IPS DF 6.9 (cell line): ENCODE measurements around the gene CEND1.

ENCODE experiments used
- DNase-seq: peaks from one replicate; pipeline ENCODE4 v3.0.0-alpha.2; 2013; ENCODE audit warnings: low read depth, low spot score
- H3K27ac ChIP-seq: one replicate; pipeline ENCODE4 v1.5.1; 2013; ENCODE audit warnings: low read length, control low read depth
- H3K27me3 ChIP-seq: 2 replicates; pipeline ENCODE4 v1.6.1; 2013; ENCODE audit warnings: mild to moderate bottlenecking, low read length; ENCODE audit not compliant: control insufficient read depth, insufficient read depth
- H3K36me3 ChIP-seq: 2 replicates; pipeline ENCODE4 v1.6.1; 2013; ENCODE audit warnings: low read length; ENCODE audit not compliant: control insufficient read depth, insufficient read depth
- H3K4me1 ChIP-seq: 2 replicates; pipeline ENCODE4 v1.6.1; 2013; ENCODE audit warnings: low read length; ENCODE audit not compliant: control insufficient read depth, insufficient read depth
- H3K4me3 ChIP-seq: 2 replicates; pipeline ENCODE4 v1.5.1; 2013; ENCODE audit warnings: mild to moderate bottlenecking, low read length
- H3K9me3 ChIP-seq: 2 replicates; pipeline ENCODE4 v1.6.1; 2013; ENCODE audit warnings: low read length, inconsistent platforms; ENCODE audit not compliant: control insufficient read depth, insufficient read depth
- WGBS: extraction: QIAGEN DNeasy Blood & Tissue Kit; methylation state at CpG from one replicate; pipeline ENCODE4 v1.1.7; 2013; ENCODE audit warnings: mixed read lengths, missing lambda C conversion rate; ENCODE audit not compliant: insufficient read length, insufficient coverage; 5-methylcytosine and 5-hydroxymethylcytosine counted together

CEND1 gene

DNA sequence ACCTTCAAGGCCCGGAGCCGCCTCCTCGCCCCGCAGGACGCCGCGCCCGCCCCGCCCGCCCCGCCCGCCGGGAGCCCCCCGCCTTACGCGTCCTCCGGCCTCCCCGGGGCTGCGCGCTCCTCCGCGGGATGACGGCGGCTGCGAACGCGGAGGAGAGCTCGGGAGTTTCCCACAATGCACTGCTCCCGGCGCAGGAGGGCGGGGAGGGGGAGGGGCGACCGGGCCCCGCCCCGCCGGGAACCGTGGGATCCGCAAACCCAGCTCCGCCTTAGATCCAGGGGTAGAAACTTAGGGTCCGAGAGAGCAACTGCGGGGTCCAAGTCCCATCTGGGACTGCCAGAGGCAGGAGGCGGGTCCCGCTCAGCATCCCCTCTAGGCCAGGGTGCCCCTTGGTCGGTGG is at the start of gene CEND1:
TSS of gene CEND1 (minus strand) at position 148 of the 400 bp plus-strand sequence. CDS start 1,514 bp downstream, outside the sequence.
- Histone ChIP-seq H3K27ac (no peak within 1 kb of the TSS), H3K4me1 (peaks cover 2% of the 10 kb centered on the region; the same call in 1 of the 2 replicates), H3K9me3 (no peaks in the 10 kb centered on the region), H3K27me3 (no peaks in the 10 kb centered on the region), H3K36me3 (peaks cover 6% of the 10 kb centered on the region; the same call in 1 of the 2 replicates), H3K4me3 (no peak within 1 kb of the TSS)
- no peak for DNase-seq
- WGBS, result no CpG with 5 or more reads among the region's 44 CpGs

DNA sequence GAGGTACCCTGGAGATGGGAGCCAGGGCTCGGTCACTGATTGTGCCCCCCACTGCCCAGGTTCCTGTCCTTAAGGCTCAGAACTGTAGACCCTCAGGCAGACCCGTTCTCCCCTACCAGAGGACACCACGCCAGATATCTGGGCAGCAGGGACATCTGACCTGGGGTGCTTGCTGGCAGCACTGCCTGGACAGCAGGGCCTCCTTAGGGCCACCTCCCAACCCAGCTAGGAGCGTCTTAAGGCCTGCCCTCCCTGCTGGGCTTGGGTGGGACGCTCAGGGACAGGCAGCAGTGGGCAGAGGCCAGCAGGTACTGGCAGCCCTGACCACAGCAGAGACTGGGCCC is 49.4 kb upstream of the CEND1 start:
- DNase-seq, result no peak
- Histone ChIP-seq H3K9me3 (no peaks in the 10 kb centered on the region), H3K27ac (no peak overlapping the region), H3K36me3 (peaks cover 27% of the 10 kb centered on the region), H3K27me3 (no peaks in the 10 kb centered on the region), H3K4me1 (peaks cover 7% of the 10 kb centered on the region), H3K4me3 (no peak overlapping the region)
- no CpG with 5 or more reads among the region's 5 CpGs for WGBS

DNA sequence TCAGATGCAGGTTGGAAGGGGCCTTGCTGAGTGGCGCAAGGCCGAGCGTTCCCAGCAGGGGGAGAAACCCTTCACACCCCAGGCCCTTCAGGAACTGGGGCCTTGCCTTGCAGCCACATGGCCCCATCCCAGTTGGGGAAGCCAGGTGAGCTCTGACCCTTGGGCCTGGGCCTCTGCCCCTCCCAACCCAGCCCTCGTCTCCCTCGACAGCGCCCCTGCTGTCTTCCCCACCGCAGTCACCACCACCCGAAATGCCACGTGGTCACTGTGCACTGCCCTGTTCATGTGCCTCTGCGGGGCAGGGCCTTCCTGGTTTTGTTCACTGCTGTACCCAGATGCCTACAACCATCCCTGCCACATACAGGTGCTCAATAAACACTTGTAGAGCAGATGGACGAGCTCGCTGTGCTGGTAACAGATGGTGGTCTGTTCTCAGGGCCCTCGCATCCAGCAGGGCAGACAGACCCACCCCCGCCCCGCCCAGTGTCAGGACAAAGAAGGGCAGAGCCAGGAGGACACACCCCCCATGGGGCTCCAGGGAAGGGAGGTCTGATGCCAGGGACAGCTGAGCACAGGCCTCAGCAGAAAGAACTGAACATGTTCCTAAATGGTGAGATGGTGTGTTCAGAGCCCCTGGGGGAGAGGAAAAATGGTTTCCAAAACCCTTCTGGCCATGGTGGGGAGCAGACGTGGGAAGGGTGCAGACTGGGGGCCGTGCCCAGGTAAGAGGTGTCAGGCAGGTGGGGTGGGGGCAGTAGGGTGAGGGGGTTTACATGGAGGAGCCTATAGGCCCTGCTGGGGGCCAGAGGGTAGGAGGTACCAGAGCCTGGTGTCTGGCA is 48.8 kb upstream of the CEND1 start:
- no CpG with 5 or more reads among the region's 17 CpGs for WGBS
- H3K9me3 ChIP-seq, result no peaks in the 10 kb centered on the region
- H3K36me3 ChIP-seq, result peaks cover 27% of the 10 kb centered on the region
- peaks cover 10% of the 10 kb centered on the region for H3K4me1 ChIP-seq
- H3K27ac ChIP-seq, result no peak overlapping the region
- DNase-seq, result no peak
- no peak overlapping the region for H3K4me3 ChIP-seq
- no peaks in the 10 kb centered on the region for H3K27me3 ChIP-seq

DNA sequence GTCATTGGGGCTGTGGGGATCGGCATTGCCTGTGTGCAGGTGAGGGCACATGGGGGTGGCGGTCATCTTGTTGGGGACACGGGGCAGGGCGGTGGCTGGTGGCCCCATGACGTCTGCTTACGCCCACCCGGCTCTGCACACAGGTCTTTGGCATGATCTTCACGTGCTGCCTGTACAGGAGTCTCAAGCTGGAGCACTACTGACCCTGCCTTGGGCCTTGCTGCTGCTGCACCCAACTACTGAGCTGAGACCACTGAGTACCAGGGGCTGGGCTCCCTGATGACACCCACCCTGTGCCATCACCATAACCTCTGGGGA is 48.1 kb upstream of the CEND1 start:
- no CpG with 5 or more reads among the region's 8 CpGs for WGBS
- no peaks in the 10 kb centered on the region for H3K9me3 ChIP-seq
- H3K36me3 ChIP-seq, result peaks cover 27% of the 10 kb centered on the region
- H3K27ac ChIP-seq, result no peak overlapping the region
- DNase-seq, result no peak
- H3K27me3 ChIP-seq, result no peaks in the 10 kb centered on the region
- no peak overlapping the region for H3K4me3 ChIP-seq
- H3K4me1 ChIP-seq, result peaks cover 10% of the 10 kb centered on the region

DNA sequence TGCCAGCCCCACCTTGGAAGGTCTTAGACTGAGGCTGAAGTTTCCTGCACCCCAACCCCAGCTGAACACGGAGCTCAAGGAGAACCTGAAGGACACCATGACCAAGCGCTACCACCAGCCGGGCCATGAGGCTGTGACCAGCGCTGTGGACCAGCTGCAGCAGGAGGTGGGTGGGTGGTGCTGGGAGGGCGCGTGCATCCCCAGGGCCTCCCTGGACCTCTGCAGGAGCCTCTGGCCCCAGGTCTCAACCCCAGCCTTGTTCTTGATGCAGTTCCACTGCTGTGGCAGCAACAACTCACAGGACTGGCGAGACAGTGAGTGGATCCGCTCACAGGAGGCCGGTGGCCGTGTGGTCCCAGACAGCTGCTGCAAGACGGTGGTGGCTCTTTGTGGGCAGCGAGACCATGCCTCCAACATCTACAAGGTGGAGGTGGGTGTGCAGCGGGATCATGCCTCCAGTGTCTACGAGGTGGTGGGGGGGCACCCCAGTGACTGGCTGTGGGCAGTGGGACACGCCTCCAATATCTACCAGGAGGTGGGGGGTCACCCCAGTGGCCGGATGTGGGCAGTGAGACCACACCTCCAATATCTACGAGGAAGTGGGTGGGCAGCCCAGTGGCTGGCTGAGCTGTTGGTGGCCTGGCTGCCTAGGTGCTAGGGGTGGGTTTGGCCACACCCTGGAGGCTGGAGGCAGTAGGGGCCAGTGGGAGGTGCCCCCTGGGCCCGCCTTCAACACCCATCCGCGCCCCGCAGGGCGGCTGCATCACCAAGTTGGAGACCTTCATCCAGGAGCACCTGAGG is 47.5 kb upstream of the CEND1 start:
- Histone ChIP-seq H3K27me3 (no peaks in the 10 kb centered on the region), H3K4me1 (peaks cover 11% of the 10 kb centered on the region), H3K4me3 (no peak overlapping the region), H3K27ac (no peak overlapping the region), H3K36me3 (peaks cover 27% of the 10 kb centered on the region), H3K9me3 (no peaks in the 10 kb centered on the region)
- DNase-seq, result no peak
- WGBS, result no CpG with 5 or more reads among the region's 22 CpGs

DNA sequence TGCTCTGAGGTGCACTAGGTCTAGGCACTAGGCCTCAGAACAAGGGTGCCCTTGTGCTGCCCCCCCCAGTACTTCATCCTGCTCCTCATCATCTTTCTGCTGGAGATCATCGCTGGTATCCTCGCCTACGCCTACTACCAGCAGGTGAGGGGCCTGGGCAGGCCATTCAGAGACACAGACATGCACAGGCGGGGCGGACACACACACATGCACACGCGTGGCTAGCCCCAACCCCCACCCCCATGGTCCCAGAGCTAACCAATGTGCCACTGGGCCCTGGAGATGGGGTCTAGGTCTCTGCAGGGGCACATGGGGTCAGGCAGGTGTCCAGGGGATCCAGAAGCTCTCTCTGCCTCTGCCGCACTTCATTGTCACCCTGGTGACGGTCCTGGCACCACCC is 46.8 kb upstream of the CEND1 start:
- no peak overlapping the region for H3K27ac ChIP-seq
- peaks cover 27% of the 10 kb centered on the region for H3K36me3 ChIP-seq
- no peak for DNase-seq
- no peak overlapping the region for H3K4me3 ChIP-seq
- WGBS, result no CpG with 5 or more reads among the region's 9 CpGs
- H3K9me3 ChIP-seq, result no peaks in the 10 kb centered on the region
- peaks cover 16% of the 10 kb centered on the region for H3K4me1 ChIP-seq
- H3K27me3 ChIP-seq, result peaks cover 3% of the 10 kb centered on the region; the same call in 1 of the 2 replicates

DNA sequence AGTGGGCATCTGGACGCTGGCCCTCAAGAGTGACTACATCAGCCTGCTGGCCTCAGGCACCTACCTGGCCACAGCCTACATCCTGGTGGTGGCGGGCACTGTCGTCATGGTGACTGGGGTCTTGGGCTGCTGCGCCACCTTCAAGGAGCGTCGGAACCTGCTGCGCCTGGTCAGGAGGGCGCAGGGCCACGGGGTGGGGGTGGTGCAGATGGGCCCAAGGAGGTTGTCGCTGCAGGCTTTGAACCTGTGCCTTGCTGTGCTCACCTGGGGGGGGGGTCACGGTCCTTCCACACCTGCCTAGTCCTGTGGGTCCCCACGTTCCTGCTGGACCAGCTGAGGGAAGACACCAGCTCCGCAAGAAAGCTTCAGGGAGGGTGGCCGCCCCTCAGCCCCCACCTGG is 46.4 kb upstream of the CEND1 start:
- Histone ChIP-seq H3K4me1 (peaks cover 14% of the 10 kb centered on the region), H3K36me3 (peaks cover 27% of the 10 kb centered on the region), H3K4me3 (no peak overlapping the region), H3K27me3 (peaks cover 5% of the 10 kb centered on the region; the same call in 1 of the 2 replicates), H3K9me3 (no peaks in the 10 kb centered on the region), H3K27ac (no peak overlapping the region)
- WGBS, result no CpG with 5 or more reads among the region's 14 CpGs
- no peak for DNase-seq

DNA sequence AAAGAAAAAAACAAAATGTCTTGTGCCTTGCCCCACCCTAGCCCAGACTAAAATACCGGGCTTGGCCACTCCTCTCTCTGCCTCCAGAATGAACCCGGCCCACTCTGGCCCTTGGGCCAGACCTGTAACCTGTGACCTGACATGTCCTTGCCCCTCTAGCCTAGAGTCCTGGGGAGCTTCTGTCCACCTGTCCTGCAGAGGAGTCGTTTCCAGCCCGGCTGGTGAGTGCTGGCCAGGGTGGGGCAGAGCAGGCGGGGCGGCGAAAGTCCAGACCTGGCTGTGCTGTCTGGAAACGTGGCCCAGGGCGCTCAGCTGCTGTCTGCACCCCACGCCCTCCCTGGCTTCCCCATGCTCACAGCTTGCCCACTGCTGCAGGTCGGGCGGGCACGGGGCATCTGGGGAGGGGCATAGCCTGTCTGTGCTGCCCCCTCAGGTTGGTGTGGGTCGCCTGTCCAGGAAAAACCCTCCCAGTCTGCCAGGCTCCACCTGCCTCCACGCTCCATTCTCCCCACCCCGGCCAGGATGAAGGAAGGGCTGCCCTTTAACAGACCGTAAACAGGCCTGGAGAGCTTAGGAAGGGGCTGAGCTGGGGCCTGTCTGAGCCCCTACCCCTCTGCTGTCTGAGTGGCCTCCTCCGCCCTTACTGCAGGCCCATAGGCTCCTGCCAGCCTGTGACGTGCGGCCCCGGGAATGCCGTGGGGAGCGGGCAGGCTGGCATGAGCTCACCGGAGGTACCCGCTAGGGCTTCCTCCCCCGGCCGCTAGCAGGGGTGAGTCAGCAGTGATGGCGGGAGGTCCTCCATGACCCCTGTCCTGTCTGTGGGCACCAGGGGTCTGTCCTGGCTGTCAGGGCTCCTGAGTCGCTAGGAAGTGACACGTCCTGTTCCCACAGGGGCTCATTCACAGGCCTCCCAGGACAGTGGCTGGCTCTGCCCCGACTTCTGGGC is 44.8 kb upstream of the CEND1 start:
- Histone ChIP-seq H3K27me3 (peaks cover 6% of the 10 kb centered on the region; the same call in 1 of the 2 replicates), H3K4me3 (no peak overlapping the region), H3K27ac (no peak overlapping the region), H3K36me3 (peaks cover 16% of the 10 kb centered on the region), H3K9me3 (no peaks in the 10 kb centered on the region), H3K4me1 (peaks cover 18% of the 10 kb centered on the region)
- WGBS, result no CpG with 5 or more reads among the region's 31 CpGs
- no peak for DNase-seq

DNA sequence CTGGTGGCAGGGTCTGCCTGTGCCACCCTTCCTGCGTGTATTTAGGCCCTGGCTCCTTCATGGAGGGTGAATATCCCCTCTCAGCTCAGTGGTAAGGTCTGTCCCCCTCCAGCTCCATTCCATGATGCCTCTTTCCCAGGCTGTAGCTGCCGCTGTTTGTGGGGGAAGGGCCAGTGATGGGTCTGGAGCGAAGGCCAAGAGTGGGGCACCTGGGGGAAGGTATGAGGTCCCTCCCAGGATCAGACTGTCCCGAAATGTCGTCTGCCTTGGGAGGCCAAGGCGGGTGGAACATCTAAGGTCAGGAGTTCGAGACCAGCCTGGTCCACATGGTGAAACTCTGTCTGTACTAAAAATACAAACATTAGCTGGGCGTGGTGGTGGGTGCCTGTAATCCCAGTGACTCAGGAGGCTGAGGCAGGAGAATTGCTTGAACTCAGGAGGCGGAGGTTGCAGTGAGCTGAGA is 44.0 kb upstream of the CEND1 start:
- Histone ChIP-seq H3K27ac (no peak overlapping the region), H3K4me1 (peaks cover 22% of the 10 kb centered on the region), H3K36me3 (peaks cover 10% of the 10 kb centered on the region), H3K9me3 (no peaks in the 10 kb centered on the region), H3K27me3 (peaks cover 6% of the 10 kb centered on the region; the same call in 1 of the 2 replicates), H3K4me3 (peak overlapping the region; percentile 59; the same call in 1 of the 2 replicates)
- no peak for DNase-seq
- no CpG with 5 or more reads among the region's 9 CpGs for WGBS
